Urothelium cell line (cell line): ENCODE measurements around the gene RTN1.

Experiments used
- DNase-seq: peaks from one replicate; pipeline ENCODE4 v3.0.0; 2011; ENCODE audit warnings: low spot score, mixed read lengths
- FAIRE-seq: peaks from 2 replicates; lab custom pipeline; 2011; peaks lifted over from hg19 to GRCh38; lab: Jason Lieb, UNC

Gene RTN1

DNA sequence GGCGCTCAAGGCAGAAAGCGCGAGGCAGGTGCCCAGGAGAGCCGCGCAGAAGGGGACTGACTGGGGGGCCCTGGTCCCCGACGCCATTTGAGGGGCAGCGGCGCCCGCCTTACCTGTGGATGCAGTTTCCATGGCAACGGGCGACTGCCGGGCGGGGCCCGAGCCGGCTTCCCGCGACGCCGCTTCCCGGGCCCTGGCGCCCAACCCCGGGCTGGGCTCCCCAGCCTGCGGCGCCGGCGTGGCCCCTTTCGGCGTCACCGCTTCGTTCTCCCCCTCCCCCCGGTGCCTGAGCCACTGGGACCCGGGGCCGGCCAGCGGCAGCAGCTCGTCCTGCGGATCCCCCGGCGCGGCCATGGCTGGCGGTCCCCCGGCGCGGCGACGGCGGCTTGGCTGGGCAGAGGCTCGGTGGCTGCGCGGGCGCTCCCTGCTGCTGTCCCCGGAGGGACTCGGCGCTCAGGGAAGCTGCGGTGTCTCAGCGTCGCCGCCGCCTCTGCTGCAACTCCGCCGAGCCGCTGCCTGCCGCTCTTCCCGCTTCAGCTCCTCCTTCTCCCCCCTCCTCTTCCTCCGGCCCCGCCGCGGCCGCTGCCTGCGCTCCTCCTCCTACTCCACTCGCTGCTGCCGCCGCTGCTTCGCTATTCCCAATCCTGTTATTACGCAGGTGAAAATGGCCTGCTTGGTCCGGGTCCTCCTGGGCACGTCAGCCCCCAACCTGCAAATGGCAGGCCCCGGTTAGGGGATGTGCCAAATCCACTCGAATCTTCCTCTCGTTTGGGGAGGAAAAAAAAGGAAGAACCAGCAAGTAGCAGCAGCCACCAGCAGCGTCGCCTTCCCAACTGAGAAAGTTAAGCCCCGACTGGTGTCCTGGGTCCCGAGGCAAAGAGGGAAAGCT is at the start of gene RTN1:
RTN1 (minus strand) TSS at position 500 of the 889 bp plus-strand sequence; CDS start at position 354, 146 bp downstream.
- DNase-seq (peak; percentile 92), FAIRE-seq (peak; percentile 95)

GRCh38 chr14:59920378-59920683 is 49.8 kb upstream of the RTN1 start:
- DNase-seq (no peak), FAIRE-seq (peak; percentile 58)

GRCh38 chr14:59919570-59920377 is 49.2 kb upstream of the RTN1 start, which contains the start of gene LRRC9:
Gene LRRC9 (plus strand): TSS chr14:59920144.
- peak; percentile 72 for DNase-seq
- peak; percentile 58 for FAIRE-seq

GRCh38 chr14:59918824-59919569 is 48.4 kb upstream of the RTN1 start:
- DNase-seq (peak; percentile 64), FAIRE-seq (peak; percentile 65)

- DNase-seq (no peak), FAIRE-seq (no peak)
Observed at GRCh38 chr14:59913187-59913586, 42.6 kb upstream of the RTN1 start.

DNA sequence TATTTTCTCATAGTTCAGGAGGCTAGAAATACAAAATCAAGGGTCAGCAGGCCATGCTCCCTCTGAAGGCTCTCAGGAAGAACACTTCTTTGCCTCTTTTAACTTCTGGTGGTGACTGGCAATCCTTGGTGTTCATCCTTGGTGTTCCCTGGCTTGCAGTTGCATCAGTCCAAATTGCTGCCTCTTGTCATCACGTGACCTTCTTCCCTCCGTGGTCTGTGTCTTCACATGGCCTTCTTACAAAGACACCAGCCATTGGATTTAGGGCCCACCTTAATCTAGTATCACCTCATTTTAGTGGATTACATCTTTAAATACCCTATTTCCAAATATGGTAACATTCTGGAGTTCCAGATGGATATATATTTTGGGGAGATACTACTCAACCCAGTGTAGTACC is 41.9 kb upstream of the RTN1 start:
- DNase-seq: no peak
- peak; percentile 58 for FAIRE-seq

GRCh38 chr14:59905188-59905587 is 34.6 kb upstream of the RTN1 start:
- FAIRE-seq: peak; percentile 46
- no peak for DNase-seq

DNA sequence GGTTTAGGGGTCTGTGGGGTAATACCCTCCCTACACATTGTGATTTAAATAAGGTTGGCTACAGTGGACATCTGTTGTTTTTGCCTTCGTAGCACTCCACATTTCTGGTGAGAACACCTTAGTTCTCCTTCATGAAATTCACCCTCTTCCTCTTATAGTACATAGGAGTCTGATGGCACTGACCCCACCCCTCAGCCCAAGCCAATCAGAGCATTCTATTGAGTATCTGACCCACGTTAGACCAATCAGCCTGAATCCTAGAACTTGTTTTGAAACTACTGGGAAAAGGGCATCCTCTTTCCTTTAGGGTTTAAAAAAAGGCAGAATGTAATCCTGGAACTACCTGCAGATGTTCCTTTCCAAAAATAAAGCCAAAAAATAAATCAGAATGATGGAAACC is 33.6 kb upstream of the RTN1 start:
- DNase-seq (no peak), FAIRE-seq (no peak)

DNA sequence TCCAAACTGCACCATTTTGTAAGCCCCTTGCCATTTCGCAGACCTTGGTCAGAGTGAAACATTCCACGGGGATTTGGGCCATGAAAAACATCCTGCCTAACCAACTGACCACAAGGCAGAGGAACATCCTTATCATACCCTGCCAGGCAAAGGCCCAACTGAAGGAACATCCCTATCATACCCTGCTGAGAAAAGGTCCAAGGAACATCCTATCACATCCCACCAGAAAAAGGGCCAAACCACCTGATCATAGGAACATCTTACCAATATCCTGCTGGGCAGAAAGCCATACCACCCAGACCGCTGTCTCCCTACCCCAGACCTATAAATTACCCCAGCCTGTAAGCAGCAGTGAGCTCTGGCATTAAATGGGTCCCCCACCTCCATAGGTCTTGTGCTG is 30.0 kb upstream of the RTN1 start:
- DNase-seq (no peak), FAIRE-seq (peak; percentile 95)

DNA sequence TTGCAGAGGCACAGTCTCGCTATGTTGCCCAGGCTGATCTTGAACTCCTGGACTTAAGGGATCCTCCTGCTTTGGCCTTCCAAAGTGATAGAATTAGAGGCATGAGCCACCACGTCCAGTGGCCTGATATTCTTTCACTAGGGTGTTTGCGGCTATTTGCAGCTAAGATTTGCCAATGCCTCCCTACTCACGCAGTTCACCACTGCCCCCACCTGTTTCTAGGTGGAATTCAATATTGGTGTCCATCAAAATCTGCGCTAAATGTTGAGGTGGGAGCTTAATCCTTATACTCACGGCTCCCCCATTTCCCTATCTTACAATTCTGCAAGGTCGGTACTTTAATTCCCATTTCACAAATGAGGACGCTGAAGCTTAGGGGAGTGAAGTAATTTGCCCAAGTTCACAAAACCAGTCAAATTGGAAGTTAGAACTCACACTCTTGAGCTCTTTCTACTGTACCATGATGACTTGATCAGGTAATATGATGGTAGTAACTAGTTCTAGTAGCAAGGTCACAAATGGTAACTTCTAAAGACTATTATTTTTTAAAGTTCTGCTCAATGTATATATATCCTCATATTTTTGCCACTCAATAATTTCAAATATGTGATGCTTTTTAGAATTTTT is 27.3 kb upstream of the RTN1 start:
- DNase-seq (peak; percentile 58), FAIRE-seq (peak; percentile 97)

- DNase-seq (no peak), FAIRE-seq (peak; percentile 23)
Observed at GRCh38 chr14:59895721-59896120, 25.1 kb upstream of the RTN1 start.

- no peak for FAIRE-seq
- no peak for DNase-seq
Observed at GRCh38 chr14:59890676-59891075, 20.1 kb upstream of the RTN1 start.

- peak; percentile 41 for DNase-seq
- FAIRE-seq: no peak
Observed at GRCh38 chr14:59882957-59883356, 12.4 kb upstream of the RTN1 start.

DNA sequence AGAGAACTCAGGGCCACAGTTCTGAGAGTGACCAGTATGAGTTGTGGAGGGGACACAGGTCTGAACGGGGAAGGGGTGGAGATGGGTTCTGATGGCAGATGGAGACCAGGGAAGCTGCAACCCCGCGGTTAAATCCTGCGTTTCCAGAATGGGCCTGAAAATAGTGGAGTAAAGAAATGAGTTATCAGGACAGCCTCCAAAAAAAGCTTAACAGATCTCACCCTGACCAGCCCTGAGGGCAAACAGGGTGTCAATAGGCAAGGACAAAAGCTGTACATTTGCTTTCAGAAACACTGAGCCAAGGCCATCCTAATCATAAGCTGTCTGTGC is 555 bp upstream of the RTN1 start:
- DNase-seq: no peak
- no peak for FAIRE-seq

DNA sequence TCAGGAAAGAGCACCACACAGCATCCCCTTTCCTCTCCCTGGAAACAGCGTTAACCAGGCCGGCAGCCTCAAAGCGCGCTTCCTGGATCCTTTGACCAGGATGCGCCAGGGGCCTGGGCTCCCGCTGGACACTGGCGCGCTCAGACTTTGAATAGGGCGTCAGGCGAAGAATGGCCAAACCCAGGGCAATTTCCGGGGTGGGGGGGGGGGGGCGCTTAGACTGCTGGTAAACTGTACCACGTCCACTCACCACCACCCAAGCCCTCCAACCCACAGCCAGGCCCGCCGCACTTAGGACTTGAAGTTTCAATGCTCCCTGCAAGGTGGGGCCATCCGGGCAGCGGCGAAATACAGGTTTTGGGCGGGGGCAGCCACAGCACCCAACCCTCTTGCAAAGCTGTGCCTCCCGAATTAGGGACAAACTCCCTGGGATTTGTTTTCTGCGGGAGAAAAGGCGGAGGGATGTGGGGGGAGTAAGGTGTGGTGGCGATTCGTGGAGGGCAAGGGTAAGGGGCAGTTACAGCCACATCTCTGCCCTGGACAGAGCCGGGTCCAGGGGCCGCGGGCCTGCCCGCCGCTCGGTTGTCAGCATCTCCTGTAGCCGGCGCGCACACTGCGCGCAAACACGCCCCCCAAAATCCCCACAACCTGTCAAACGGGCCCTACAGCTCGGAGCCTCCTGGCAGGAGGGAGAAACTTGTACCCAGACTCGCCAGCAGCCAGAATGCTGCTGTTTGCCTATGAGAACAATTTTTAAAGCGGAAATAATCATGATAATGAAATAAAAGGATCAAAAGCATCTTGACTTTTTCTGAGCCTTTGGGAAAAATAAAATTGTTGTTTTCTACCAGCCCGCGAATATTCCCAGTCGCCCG is 958 bp downstream of the RTN1 start:
- peak; percentile 52 for FAIRE-seq
- no peak for DNase-seq

- FAIRE-seq: no peak
- no peak for DNase-seq
Observed at GRCh38 chr14:59868021-59868420, 2.6 kb downstream of the RTN1 start.

GRCh38 chr14:59863806-59864525 is 6.6 kb downstream of the RTN1 start:
- FAIRE-seq: no peak
- no peak for DNase-seq

GRCh38 chr14:59857328-59857727 is 13.2 kb downstream of the RTN1 start:
- no peak for DNase-seq
- FAIRE-seq: no peak

- FAIRE-seq (peak; percentile 65), DNase-seq (no peak)
Observed at GRCh38 chr14:59852350-59852749, 18.2 kb downstream of the RTN1 start.
